PC-3 (cell line): Measurements from ENCODE around the gene LMO7. TPM values are rescaled to one million over a fixed set of nuclear protein-coding genes. Genes with fewer than 3 reads are reported as not detected.

Source experiments
- ATAC-seq: fragments of 200-7000 bp; cut with Tn5 transposase; 2 replicates; pipeline ENCODE4 v1.9.1; 2020; ENCODE audit warnings: mild to moderate bottlenecking, moderate library complexity
- BruUV-seq: library from RNA; stranded (reverse); fragments of 400-500 nt; replicated peaks from 2 replicates; lab custom pipeline; 2021; lab: Mats Ljungman, UMichigan
- CTCF ChIA-PET: fragments of 300-600 bp; sonication (Branson Sonifier 250); formaldehyde crosslinking; loops from one replicate; lab custom pipeline; 2022; ENCODE audit warnings: antibody characterized with exemption; lab: Charles Lee
- POLR2A ChIA-PET: fragments of 300-600 bp; sonication (Branson Sonifier 250); formaldehyde crosslinking; loops from one replicate; lab custom pipeline; 2022; ENCODE audit warnings: antibody characterized with exemption; ENCODE audit not compliant: unreplicated experiment; lab: Charles Lee
- DNase-seq: peaks from one replicate; pipeline ENCODE4 v3.0.0-alpha.2; 2015
- H2AFZ ChIP-seq: fragments of 300-600 bp; sonication (generic); 2 replicates; pipeline ENCODE4 v1.6.0; 2016; ENCODE audit warnings: antibody characterized with exemption, low read length
- H3F3A ChIP-seq: fragments of 300-600 bp; sonication (generic); one replicate; pipeline ENCODE4 v1.6.0; 2017; ENCODE audit warnings: antibody characterized with exemption, low read length, control low read depth, mild to moderate bottlenecking; ENCODE audit not compliant: unreplicated experiment
- H3K27ac ChIP-seq: fragments of 300-600 bp; sonication (generic); 2 replicates; pipeline ENCODE4 v1.5.1; 2016; ENCODE audit warnings: mild to moderate bottlenecking, low read length
- H3K27me3 ChIP-seq: fragments of 300-600 bp; sonication (generic); 2 replicates; pipeline ENCODE4 v1.6.1; 2016; ENCODE audit warnings: low read length, mixed read lengths
- H3K36me3 ChIP-seq: fragments of 300-600 bp; sonication (generic); 2 replicates; pipeline ENCODE4 v1.6.1; 2016; ENCODE audit warnings: low read depth, mixed run types, low read length, mixed read lengths
- H3K4me1 ChIP-seq: fragments of 300-600 bp; sonication (generic); 2 replicates; pipeline ENCODE4 v1.5.1; 2016; ENCODE audit warnings: low read length; ENCODE audit not compliant: insufficient read depth
- H3K4me2 ChIP-seq: fragments of 300-600 bp; sonication (generic); 2 replicates; pipeline ENCODE4 v1.6.0; 2016; ENCODE audit warnings: low read length
- H3K4me3 ChIP-seq: fragments of 300-600 bp; sonication (generic); 2 replicates; pipeline ENCODE4 v1.5.1; 2016; ENCODE audit warnings: mild to moderate bottlenecking, low read length, mixed read lengths
- H3K79me2 ChIP-seq: fragments of 300-600 bp; sonication (generic); 2 replicates; pipeline ENCODE4 v1.6.1; 2017; ENCODE audit warnings: low read length, mixed read lengths
- H3K9ac ChIP-seq: fragments of 300-600 bp; sonication (generic); 2 replicates; pipeline ENCODE4 v1.6.0; 2016; ENCODE audit warnings: mild to moderate bottlenecking, low read length
- H3K9me2 ChIP-seq: fragments of 300-600 bp; sonication (generic); replicated peaks from 2 replicates; pipeline ENCODE4 v1.6.1; 2016; ENCODE audit warnings: mixed run types, low read length, mixed read lengths
- H3K9me3 ChIP-seq: fragments of 300-600 bp; sonication (generic); 2 replicates; pipeline ENCODE4 v1.6.1; 2016; ENCODE audit warnings: low read length, mixed read lengths
- H4K20me1 ChIP-seq: fragments of 300-600 bp; sonication (generic); 2 replicates; pipeline ENCODE4 v1.6.1; 2016; ENCODE audit warnings: low read length, mixed read lengths
- EZH2 ChIP-seq: fragments of 300-600 bp; sonication (generic); IDR thresholded peaks from one replicate; pipeline ENCODE4 v1.6.1; 2017; ENCODE audit warnings: antibody characterized with exemption, mild to moderate bottlenecking, low read length; ENCODE audit not compliant: unreplicated experiment
- EZH2phosphoT487 ChIP-seq: fragments of 300-600 bp; sonication (generic); IDR thresholded peaks from 2 replicates; pipeline ENCODE4 v1.6.1; 2018; ENCODE audit warnings: mild to moderate bottlenecking, antibody characterized with exemption, low read length, borderline replicate concordance
- intact Hi-C: fragments of 100-400 bp; cut with micrococcal nuclease; formaldehyde crosslinking; loops from 2 replicates; pipeline ENCODE4 v1.9.0; 2023
- total RNA-seq: library from RNA; depleted of rRNA; stranded (reverse); fragments of >200 nt; gene quantifications from 2 replicates; pipeline ENCODE4 v1.2.3, GENCODE V29; 2014
- TF ChIP-seq, protein P1 (sequence below): fragments of 300-600 bp; sonication (generic); conservative IDR thresholded peaks from 2 replicates; pipeline ENCODE4 v1.5.1; 2017; ENCODE audit warnings: antibody characterized with exemption, low read depth, mild to moderate bottlenecking, low read length

LMO7 gene
- total RNA-seq, 1 experiment from 2014 or later: 83.6 TPM

DNA sequence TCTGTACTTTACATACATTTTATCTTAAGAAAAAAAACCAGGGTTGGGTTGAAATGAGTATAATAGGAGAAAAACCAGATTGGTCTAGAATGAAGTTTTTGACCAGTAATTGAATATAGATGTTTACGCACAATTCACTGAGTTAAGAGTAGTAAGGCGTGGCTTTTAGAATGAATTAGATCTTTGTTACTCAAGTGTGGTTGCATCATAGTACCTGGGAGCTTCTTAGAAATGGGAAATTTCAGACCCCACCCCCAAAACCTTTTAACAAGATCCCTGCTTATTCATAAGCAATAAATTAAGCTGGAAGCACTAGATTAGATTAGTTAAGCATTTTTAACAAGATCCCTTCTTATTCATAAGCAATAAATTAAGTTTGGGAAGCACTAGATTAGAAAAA, 28.7 kb upstream of the LMO7 start:
- no peak overlapping the region for H2AFZ ChIP-seq
- H3K27ac ChIP-seq: 0 out of 2 replicates have a peak overlapping the region, but pooled peaks have one; percentile 17
- no peaks in the 10 kb centered on the region for H4K20me1 ChIP-seq
- no peak overlapping the region for H3K4me2 ChIP-seq
- H3K4me1 ChIP-seq: peaks cover 12% of the 10 kb centered on the region; the same call in 1 of the 2 replicates
- no peaks in the 10 kb centered on the region for H3K79me2 ChIP-seq
- intact Hi-C loops: no loop called here
- POLR2A ChIA-PET: no interaction called here
- H3K27me3 ChIP-seq: no peaks in the 10 kb centered on the region
- DNase-seq (peak; percentile 38), ATAC-seq (peak; percentile 15; the same call in 1 of the 2 replicates)
- CTCF ChIA-PET: no interaction called here
- H3K9me3 ChIP-seq: no peaks in the 10 kb centered on the region
- peaks cover 6% of the 10 kb centered on the region for H3K36me3 ChIP-seq
- TF ChIP-seq, protein P1, sequence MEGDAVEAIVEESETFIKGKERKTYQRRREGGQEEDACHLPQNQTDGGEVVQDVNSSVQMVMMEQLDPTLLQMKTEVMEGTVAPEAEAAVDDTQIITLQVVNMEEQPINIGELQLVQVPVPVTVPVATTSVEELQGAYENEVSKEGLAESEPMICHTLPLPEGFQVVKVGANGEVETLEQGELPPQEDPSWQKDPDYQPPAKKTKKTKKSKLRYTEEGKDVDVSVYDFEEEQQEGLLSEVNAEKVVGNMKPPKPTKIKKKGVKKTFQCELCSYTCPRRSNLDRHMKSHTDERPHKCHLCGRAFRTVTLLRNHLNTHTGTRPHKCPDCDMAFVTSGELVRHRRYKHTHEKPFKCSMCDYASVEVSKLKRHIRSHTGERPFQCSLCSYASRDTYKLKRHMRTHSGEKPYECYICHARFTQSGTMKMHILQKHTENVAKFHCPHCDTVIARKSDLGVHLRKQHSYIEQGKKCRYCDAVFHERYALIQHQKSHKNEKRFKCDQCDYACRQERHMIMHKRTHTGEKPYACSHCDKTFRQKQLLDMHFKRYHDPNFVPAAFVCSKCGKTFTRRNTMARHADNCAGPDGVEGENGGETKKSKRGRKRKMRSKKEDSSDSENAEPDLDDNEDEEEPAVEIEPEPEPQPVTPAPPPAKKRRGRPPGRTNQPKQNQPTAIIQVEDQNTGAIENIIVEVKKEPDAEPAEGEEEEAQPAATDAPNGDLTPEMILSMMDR: no peak
- TF ChIP-seq EZH2phosphoT487: no peak
- no peak for TF ChIP-seq EZH2
- no TSS peak for BruUV-seq
- H3K9me2 ChIP-seq: no peaks in the 10 kb centered on the region
- H3F3A ChIP-seq: no peaks in the 10 kb centered on the region
- no peak overlapping the region for H3K4me3 ChIP-seq
- H3K9ac ChIP-seq: no peak overlapping the region

DNA sequence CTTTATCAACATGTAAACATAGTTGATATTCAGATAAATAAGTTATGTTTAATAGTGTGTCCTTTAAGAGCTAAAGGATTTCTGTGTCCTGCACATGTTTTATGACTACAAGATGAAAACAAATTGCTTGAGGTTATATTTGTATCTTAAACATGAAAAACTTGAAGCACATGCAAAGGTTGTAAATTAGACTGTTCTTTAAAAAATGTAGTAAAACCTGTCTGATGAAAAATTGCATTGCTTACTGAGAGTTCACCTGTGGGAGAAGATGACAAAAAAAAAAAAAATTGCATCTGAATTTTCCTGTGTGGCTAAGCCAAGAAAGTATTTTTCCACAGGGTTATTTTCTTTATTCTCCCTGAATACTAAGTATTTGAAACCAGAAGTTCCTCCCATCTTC, 25.7 kb upstream of the LMO7 start:
- ChIA-PET CTCF (no interaction called here), POLR2A (no interaction called here)
- Histone ChIP-seq H3K9ac (no peak overlapping the region), H3K4me1 (peaks cover 12% of the 10 kb centered on the region; the same call in 1 of the 2 replicates), H3K79me2 (no peaks in the 10 kb centered on the region), H3K27ac (no peak overlapping the region), H4K20me1 (no peaks in the 10 kb centered on the region), H3K27me3 (no peaks in the 10 kb centered on the region), H3K9me2 (no peaks in the 10 kb centered on the region), H3F3A (no peaks in the 10 kb centered on the region), H3K4me2 (no peak overlapping the region), H3K9me3 (no peaks in the 10 kb centered on the region), H3K4me3 (no peak overlapping the region), H3K36me3 (no peaks in the 10 kb centered on the region; the same call in none of the 2 replicates), H2AFZ (no peak overlapping the region)
- ATAC-seq: peak; percentile 27; the same call in 1 of the 2 replicates
- TF ChIP-seq, protein P1: no peak
- no peak for TF ChIP-seq EZH2
- no peak for TF ChIP-seq EZH2phosphoT487
- intact Hi-C loops: no loop called here
- DNase-seq: peak; percentile 54
- no TSS peak for BruUV-seq

DNA sequence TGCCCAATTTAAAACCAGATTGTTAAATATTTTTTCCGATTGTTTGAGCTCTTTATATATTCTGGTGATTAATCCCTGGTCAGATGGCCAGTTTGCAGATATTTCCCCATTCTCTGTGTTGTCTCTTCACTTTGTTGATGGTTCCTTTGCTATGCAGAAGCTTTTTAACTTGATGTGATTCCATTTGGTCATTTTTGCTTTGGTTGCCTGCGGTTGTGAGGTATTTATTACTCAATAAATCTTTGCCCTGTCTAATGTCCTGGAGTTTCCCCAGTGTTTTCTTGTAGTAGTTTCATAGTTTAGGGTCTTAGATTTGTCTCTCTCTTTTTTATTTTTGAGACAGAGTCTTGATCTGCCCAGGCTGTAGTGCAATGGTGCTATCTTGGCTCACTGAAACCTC, 23.8 kb upstream of the LMO7 start:
- intact Hi-C loops: no loop called here
- H3F3A ChIP-seq: no peaks in the 10 kb centered on the region
- H3K9ac ChIP-seq: no peak overlapping the region
- POLR2A ChIA-PET: no interaction called here
- H3K9me3 ChIP-seq: no peaks in the 10 kb centered on the region
- no peak for DNase-seq
- no peak for ATAC-seq
- no peak overlapping the region for H2AFZ ChIP-seq
- no peaks in the 10 kb centered on the region for H3K9me2 ChIP-seq
- H3K4me3 ChIP-seq: no peak overlapping the region
- H4K20me1 ChIP-seq: no peaks in the 10 kb centered on the region
- BruUV-seq: no TSS peak
- H3K36me3 ChIP-seq: no peaks in the 10 kb centered on the region; the same call in 1 of the 2 replicates
- H3K27ac ChIP-seq: no peak overlapping the region
- H3K4me2 ChIP-seq: no peak overlapping the region
- H3K79me2 ChIP-seq: no peaks in the 10 kb centered on the region
- H3K27me3 ChIP-seq: no peaks in the 10 kb centered on the region
- peaks cover 7% of the 10 kb centered on the region; the same call in 1 of the 2 replicates for H3K4me1 ChIP-seq
- CTCF ChIA-PET: no interaction called here
- TF ChIP-seq, protein P1: no peak
- TF ChIP-seq EZH2phosphoT487 (no peak), EZH2 (no peak)
